Tibial nerve (tissue), 4 donors: Measurements from ENCODE around the gene FAM210B.

Experiments used
- CTCF ChIP-seq, 5 experiments: fragments of 200-600 bp in 3 of 5; fragments of 450-650 bp in 2 of 5; sonication (generic) in 3 of 5; IDR thresholded peaks; one replicate each; pipeline ENCODE4 v1.5.1; 2016 to 2019; ENCODE audit warnings: antibody characterized with exemption in 5 of 5, mild to moderate bottlenecking in 3 of 5, moderate library complexity in 2 of 5
- EP300 ChIP-seq, 2 donors: sonication (generic); formaldehyde crosslinking; IDR thresholded peaks; one replicate each; pipeline ENCODE4 v1.6.1; 2017; ENCODE audit warnings: antibody characterized with exemption in 2 of 2, mild to moderate bottlenecking in 1 of 2
- POLR2A ChIP-seq, 2 donors: fragments of 450-650 bp; IDR thresholded peaks; one replicate each; pipeline ENCODE4 v1.6.1; 2017; ENCODE audit warnings: antibody characterized with exemption in 2 of 2, mild to moderate bottlenecking in 2 of 2, moderate library complexity in 2 of 2

- TF ChIP-seq CTCF (IDR thresholded peaks at IDR 0.05) (no peak), EP300 (IDR thresholded peaks at IDR 0.05) (no peak), POLR2A (IDR thresholded peaks at IDR 0.05) (no peak)
These were observed 13.2 kb downstream of the FAM210B start for GRCh38 chr20:56371977-56372376.
